ENCODE measurements around the gene RAB4A. TPM values are rescaled to one million over a fixed set of nuclear protein-coding genes. Genes with fewer than 3 reads are reported as not detected.

RAB4A gene
- total and polyA plus RNA-seq, 10 of the 15 experiments (the other 5 are each of a cell fraction or from before 2014, with no cell fraction given): 4.0 to 35.8 (median 17.7) TPM

GRCh38 chr1:229285440-229285839, 14.5 kb downstream of the RAB4A start:
- Histone ChIP-seq H3K9me3 (replicated peaks; ENCODE audit: control insufficient read depth, insufficient read depth, low read length) (no peaks in the 10 kb centered on the region), H3K36me3 (ENCODE audit: control insufficient read depth in 2 of 2, insufficient read depth in 2 of 2, low read length in 1 of 2) (no peaks in the 10 kb centered on the region), H2AFZ (ENCODE audit: control insufficient read depth, low read depth, low read length) (no peak overlapping the region), H3K9ac (ENCODE audit: control insufficient read depth, insufficient read depth, low read length) (no peak overlapping the region), H3K4me3 (no peak overlapping the region), H3K27me3 (replicated peaks in 1 of 2; ENCODE audit: control insufficient read depth in 2 of 2, insufficient read depth in 2 of 2, low read length in 1 of 2) (no peaks in the 10 kb centered on the region), H3K4me2 (ENCODE audit: control insufficient read depth, insufficient read depth) (no peak overlapping the region), H4K20me1 (ENCODE audit: control insufficient read depth, insufficient read depth) (0 out of 2 replicates have a peak, but pooled peaks cover 2% of the 10 kb centered on the region), H3K79me2 (ENCODE audit: control insufficient read depth, insufficient read depth, low read length) (no peaks in the 10 kb centered on the region; the same call in none of the 2 replicates), H3K27ac (ENCODE audit: control insufficient read depth, insufficient read depth) (no peak overlapping the region), H3K4me1 (ENCODE audit: control insufficient read depth, insufficient read depth, low read length) (0 out of 2 replicates have a peak, but pooled peaks cover 2% of the 10 kb centered on the region)
- TF ChIP-seq FOXK2 (IDR thresholded peaks at IDR 0.05): no peak
- no peak for TF ChIP-seq NR2C2 (IDR thresholded peaks at IDR 0.05; ENCODE audit: borderline replicate concordance, control insufficient read depth, insufficient read length, low read depth)
- no peak for TF ChIP-seq CREB1 (IDR thresholded peaks at IDR 0.05; ENCODE audit: low read depth)
- TF ChIP-seq SRF (IDR thresholded peaks at IDR 0.05; ENCODE audit: low read depth in 2 of 2, low read length in 2 of 2): no peak
- TF ChIP-seq IRF3 (IDR thresholded peaks at IDR 0.05): no peak
- no peak for TF ChIP-seq SMAD5 (IDR thresholded peaks at IDR 0.05; ENCODE audit: low read depth)
- intact Hi-C loops (cut with micrococcal nuclease; ENCODE audit: unreplicated experiment): no loop called here
- CTCF ChIA-PET: interaction anchor here (1.0 kb wide), 1 partner anchor 28 kb away, joined by 3 read pairs; no protein-coding TSS in a partner anchor
- no peak for DNase-seq (ENCODE audit: low read depth, low spot score)
- 72% methylated on average over 2 of the region's 2 CpGs for WGBS (ENCODE audit: insufficient coverage, insufficient replicate concordance, low lambda C conversion rate, missing lambda C conversion rate)
- BruUV-seq (replicated peaks): no TSS peak
- FAIRE-seq: no peak
- SMC1A ChIA-PET (ENCODE audit: uncharacterized antibody, unreplicated experiment): interaction anchor here (0.6 kb wide), 1 partner anchor 1181 kb away, joined by 3 read pairs; no protein-coding TSS in a partner anchor
- POLR2A ChIA-PET: no interaction called here
- RAD21 ChIA-PET (ENCODE audit: unreplicated experiment): no interaction called here
- ATAC-seq: no peak
- in situ Hi-C loops (cut with MboI): no loop called here
